GM04504 (cell line): ENCODE data around the gene MAB21L4.

ENCODE experiments used
- DNase-seq: peaks from one replicate; pipeline ENCODE4 v3.0.0-alpha.2; 2012; ENCODE audit warnings: low read depth

Gene MAB21L4

DNA sequence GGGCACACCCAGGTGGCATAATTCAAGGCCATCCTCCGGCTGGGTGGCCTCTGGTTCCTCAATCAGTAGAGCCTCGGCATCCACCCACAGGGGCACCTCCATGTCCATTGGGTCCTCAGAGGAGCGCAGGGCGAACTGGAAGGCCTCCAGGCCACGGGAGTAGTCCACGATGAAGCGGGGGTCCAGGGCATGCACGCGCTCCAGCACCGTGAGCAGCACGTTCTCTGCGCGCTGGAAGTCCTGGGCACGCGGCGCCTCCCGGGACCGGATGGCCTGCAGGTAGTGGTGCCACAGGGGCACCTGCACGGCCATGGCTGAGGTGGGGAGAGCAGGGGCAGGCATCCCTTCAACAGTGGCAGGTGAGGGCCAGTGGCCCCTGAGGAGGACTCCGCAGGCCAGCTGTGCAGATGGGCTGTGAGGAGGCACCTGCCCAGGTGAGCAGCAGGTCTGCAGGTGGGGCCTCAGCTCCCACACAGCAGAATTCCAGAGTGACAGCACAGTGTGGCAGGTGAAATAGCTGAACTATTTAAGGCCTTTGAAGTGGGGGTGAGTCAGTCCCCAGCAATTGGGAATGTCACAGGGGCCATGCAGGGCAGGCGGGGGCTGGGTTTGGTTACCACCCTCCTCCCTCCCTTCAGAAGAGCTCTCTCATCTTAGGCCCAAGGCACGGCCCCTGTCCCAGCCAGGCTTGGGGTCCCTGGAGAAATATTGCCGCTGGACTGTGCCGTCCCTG lies at the start of gene MAB21L4:
Gene MAB21L4, minus strand, starts transcription at position 501 of the 733 bp plus-strand sequence. Its CDS starts 159 bp downstream, at position 342.
- DNase-seq, result no peak

DNA sequence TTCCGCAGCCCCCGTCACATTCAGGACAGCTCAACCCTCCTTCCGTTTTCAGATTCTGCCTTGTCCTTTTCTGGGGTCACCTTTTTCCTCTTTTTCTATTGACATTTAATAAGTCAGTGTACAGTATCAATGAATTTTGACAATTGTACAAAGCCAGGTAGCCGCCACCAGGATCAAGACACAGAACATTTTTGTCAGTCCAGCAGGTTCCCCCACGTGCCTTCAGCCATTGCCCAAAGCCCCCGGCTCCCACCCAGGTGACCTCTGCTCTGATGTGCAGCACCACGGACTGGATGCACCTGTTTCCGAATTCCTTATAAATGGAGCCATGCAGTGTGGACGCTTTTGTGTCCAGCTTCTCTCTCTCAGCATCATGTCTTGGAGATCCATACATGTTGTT lies 40.1 kb upstream of the MAB21L4 start:
- no peak for DNase-seq

DNA sequence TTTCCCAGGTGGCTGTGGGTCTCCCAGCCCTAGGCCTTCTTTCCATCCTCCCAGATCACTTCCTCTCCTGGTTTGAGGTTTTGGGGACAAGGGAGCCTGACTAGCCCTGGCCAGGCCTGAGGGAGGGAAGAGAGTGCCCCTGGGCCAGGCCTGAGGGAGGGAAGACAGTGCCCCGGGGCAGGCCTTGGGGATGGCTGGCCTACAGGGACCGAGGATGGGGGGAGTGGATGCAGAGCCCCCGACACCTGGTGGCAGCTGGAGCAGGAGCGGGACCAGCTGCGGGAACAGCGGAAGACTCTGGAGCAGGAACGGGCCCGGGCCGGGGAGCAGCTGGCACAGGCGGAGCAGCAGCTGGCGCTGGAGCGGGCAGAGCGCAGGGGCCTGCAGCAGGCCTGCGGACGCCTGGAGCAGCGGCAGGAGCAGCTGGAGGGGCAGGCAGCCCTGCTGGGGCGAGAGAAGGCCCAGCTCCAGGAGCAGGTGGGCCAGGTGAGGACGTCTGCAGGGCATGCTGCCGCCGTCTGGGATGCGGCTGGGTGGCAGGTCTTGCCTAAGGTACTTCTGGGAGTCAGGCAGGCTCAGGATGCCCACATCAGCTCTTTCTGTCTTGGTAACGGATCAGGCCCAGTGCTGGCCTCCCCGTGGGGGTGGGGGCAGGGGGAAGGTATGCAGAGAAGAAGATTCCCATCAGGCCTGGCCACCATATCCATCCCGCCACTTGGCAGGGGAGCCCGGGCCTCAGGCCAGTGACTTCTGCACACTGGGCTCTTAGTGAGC lies 39.3 kb upstream of the MAB21L4 start:
- DNase-seq, result no peak

DNA sequence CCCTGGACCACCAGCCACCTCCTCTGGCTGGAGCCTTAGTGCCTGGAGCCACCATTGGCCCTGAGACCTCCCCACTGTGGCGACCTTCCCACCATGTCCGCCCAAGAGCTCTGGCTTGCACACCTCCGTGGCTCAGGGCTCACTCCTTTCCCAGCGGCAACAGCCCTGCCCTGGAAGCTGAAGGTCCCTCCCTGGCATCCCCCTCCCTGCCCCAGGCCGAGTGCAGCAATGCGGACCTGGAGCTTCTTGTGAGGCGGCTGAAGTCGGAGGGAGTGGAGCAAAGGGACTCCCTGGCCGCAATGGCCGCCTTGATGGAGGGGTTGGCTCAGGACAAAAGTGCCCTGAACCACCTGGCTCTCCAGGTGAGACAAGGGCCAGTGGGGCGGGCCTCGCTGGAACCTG lies 38.7 kb upstream of the MAB21L4 start:
- DNase-seq, result no peak

DNA sequence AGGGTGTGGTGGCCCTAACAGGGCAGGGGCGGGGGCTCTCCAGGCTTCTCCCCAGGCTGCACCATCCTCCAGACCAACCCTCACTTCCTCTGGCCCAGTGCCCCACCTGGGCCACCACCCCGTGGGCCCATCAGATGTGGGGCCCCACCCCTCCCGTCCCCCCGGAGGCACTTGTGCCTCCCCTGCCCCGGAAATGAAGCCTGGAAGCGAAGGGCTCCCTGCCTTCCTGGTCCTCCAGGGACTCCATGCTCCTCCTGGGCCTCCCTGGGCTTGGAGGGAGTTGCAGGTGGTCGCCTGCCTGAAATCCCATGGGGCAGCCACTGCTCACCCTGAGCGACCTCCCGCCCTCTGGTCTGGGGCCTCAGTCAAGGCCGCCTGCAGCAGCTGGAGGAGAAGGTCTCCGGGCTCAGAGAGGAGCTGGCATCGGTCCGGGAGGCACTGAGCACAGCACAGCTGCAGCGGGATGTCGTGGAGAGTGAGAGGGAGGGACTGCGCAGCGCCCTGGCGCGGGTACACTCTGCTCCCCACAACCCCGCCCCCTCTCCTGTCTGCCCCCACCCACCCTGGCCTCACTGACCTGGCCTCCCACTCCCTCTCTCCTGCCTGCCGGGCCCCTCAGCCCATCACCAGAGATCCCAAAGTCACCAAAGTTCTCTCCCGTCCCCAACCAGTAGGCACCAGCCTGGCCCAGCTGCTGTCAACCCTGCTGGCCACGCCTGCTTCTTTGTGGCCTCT lies 38.2 kb upstream of the MAB21L4 start:
- no peak for DNase-seq

DNA sequence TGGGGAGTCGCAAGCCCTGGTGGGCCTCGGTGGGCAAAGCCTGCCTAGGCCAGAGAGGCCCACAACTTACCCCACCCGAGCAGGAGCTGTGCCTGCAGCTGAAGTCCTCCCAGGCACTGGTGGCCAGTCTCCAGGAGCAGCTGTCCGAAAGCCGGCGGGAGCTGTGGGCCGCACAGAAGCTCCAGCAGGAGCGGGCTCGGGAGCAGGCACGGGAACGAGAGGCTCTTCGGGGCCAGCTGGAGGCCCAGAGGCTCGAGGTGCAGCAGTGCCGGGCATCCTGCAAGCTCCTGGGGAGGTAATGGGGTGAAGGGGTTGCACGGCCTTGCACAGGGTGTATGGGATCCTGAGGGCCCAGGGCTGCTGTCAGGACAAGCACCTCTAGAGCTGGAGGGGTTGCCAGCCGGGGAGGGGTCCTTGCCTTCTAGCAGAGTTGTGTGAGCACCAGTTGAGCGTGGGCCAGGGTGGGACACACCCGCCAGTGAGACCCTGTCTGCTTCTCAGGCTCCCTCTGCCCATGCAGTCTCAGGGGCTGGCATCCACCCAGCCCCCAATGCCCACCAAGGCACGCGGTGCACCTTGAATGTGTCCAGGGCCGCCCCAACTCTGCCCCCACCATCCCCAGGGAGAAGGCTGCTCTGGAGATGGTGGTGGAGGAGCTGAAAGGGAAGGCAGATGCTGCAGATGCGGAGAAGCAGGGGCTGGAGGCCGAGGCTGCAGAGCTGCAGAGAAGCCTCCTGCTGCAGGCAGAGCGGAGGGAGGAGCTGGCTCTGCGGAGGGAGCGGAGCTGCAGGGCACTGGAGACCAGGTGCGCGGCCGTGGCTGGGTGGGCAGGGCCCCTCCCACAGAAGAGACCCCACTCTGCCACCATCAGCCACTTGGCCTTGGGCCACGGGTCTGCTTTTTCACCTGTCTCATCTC lies 37.4 kb upstream of the MAB21L4 start:
- no peak for DNase-seq

DNA sequence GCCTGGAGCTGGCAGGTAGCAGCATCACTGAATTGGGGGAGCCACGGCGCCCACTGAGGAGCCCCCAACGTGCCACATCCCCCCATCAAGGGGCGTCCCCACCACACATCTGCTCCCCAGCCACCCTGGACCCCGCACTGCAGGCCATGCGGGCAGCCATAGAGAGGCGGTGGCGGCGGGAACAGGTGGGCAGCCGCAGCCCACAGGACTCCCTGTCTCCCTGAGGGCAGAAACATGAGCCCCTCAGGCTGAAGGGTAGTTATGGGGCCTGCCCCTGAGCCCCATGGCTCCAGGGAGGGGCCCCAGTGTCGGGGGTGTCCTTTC lies 36.7 kb upstream of the MAB21L4 start:
- DNase-seq, result no peak

DNA sequence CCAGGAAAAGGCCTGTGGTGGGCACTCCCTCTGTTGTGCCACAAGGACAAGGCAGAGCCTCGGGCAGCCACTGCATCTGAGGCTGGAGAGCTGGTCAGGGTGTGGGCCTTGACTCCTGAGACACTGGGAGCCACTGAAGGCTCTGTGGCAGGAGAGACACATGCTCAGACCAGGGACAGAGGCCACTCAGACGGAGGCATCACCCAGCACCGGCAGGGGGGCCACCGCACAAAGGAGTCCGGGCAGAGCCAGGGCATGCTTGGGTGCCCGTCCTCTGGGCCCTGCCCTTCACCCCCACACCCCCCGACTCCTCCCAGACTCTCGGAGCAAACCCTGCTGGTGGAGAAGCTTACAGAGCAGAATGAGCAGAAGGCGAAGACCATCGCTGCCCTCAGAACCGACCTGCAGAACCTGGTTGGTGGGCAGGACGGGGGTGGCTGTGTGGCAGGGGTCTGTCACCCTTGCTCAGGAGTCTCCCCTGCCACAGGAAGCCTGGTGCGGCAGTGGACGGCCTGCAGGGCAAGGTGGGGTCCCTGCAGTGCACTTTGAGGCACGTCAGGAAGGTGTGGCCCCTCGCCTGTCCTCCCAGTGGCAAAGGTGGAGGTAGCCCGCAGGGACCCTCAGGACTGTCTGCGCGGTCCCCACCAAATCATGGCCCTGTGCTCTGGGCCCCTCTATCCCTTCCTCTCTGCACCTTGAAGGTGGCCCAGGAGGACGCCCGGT lies 36.2 kb upstream of the MAB21L4 start:
- no peak for DNase-seq

DNA sequence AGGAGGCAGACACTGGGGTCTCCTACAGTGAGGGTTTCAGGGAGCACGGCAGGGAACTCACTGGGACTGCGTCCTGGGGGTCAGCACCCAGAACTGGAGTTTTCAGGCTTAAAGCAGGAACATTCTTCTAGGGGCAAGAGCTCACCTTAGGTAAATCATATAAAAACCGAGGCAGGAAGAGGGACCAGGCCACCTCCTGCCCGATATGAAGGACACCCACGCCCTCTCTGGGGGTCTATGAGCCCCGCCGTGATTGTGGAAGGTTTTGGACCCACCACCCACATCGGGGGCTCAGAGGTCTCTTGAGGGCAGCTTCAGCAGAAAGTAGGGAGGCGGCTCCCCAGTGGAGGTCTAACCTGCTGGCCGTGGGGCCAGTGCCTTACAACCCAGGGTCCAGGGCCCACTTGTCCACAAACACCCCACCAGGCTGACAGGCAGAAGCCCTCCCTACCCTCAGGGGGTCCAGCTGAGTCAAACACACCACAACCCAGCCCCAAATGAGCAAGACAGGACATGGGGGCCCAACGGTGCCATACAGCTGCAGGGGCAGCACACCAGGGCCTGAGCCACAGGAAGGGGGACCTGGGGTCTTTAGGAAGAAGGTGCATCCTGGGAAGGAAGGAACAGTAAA lies 35.5 kb upstream of the MAB21L4 start:
- no peak for DNase-seq

DNA sequence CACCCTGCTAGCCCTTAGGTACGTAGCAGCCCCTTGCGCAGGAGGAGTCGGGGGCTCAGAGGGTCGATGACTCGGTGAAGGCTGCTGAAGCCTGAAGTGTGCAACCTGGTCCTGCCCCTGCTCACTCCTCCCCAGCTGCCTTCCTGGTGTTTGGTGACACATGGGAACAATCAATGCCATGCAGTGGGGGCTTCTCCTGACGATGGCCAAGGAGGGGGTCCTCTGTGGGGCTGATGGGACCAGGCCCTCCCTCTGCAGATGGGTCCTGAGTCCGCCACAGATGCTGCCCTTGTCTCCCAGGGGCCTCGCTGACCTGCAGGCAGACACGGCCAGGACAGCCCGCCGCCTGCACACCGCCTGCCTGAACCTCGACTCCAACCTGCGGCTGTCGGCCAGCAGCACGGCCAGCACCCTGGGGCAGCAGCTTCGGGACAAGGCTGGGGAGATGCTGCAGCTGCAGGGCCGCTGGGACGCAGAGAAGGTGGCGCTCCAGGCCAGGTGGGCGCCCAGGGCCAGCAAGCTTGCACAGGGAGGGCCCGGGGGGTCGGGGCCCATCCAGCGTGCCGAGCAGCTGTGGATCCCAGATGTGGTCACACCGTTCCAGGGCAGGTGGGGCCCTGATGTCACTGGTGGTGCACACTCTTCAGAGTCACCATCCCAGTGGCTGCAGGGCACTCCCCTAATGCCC lies 34.8 kb upstream of the MAB21L4 start:
- DNase-seq, result no peak

DNA sequence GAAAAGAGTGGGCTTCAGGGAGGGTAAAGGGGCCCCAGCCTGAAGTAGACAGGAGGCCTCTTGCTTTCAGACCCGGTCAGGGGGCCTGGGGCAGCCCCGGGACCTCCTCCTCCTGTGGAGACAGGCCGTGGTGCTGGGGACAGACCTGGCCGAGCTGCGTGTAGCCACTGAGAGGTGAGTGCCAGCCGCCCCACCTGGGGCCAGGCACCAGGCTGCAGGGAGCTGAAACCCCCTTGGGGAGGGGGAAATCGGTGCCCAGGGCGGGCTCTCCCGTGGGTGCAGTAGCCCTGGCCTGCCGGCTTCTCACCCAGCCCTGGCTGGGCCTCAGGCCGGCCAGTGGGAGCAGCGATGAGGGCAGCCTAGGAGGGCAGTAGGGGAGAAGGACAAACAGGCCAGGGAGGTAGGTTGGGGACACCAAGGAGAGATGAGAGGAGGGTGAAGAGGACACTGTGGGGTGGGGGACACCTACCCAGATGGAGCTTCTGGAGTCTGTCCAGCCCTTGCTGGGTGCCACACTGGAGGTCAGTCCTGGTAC lies 34.2 kb upstream of the MAB21L4 start:
- DNase-seq, result no peak

DNA sequence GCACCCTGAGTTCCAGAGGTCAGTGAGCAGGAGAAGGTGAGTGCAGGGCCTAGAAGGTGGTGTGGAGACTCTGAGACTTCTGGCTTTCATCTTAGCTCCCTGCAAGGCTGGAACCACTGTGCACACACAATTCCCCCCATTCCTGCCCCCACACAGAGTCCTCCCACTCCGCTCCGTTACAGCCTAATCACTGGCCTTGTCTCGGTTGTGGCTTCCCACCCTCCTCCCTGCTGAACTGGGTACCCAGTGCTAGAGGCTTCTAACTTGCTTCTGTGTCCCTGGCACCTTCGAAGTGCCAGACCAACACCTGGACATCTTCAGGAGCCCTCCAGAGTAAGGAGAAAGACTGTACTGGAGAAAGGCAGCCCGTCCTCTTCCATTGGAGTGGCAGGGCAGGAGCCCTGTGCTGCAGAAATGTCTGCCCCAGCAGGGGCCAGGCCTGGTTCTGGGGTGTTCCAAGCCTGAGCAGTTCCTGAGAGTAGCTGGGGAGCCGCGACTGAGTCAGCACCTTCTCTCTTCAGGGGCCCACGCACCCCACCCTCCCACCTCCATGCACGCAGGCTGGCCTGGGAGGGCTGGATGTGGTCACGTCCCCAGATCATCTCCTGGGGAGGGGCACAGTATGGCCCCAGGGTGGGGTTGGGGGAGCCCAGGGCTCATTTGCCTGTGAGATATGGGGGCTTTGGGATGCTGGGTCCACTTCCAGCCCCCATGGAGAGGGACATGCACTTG lies 33.6 kb upstream of the MAB21L4 start:
- no peak for DNase-seq

DNA sequence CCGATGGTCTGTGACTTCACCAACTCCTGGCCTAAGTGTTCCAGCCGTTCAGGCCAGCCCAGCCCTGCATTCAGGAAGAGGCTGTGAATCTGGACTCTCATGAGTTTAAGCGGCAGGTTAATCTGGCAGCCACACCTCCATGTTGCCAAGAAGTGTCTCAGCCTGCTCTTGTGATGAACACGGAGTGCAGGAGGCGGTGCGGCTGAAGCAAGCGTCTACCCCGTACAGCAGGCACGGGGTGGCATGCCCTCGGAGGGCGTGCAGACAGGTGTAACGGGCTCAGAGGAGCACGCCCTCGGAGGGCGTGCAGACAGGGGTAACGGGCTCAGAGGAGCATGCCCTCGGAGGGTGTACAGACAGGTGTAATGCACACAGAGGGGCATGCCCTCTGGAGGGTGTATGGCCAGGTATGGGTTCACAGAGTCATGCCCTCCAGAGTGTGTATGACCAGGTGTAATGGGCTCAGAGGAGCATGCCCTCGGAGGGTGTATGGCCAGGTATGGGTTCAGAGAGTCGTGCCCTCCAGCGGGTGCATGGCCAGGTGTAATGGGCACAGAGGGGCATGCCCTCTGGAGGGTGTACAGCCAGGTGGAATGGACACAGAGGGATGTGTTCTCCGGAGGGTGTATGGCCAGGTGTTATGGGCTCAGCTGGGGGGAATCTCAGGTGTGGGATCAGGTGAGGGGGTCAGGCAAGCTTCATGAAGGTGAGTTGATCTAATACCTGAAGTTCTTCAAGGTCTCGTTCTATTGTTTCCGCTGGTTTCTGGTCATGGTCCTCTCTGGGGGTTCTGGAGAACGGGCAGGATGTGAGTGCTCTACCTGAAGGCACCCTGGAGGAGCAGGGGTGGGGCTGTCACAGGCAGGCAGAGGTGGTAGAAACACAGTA lies 32.8 kb upstream of the MAB21L4 start:
- no peak for DNase-seq

DNA sequence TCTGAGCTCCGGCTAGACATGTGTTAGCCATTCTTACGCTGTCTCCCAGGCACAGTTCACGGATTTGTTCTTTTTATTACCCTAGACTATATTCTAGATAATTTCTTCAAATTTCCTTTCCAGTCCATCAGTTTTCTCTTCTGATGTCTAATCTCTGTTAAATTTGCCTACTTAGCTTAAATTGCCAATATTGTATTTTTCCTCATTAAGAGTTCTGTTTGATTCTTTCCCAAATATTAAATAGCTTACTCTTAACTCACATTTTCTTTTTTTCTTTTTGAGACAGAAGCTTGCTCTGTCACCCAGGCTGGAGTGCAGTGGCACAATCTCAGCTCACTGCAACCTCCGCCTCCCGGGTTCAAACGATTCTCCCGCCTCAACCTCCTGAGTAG lies 31.4 kb upstream of the MAB21L4 start:
- DNase-seq, result no peak

DNA sequence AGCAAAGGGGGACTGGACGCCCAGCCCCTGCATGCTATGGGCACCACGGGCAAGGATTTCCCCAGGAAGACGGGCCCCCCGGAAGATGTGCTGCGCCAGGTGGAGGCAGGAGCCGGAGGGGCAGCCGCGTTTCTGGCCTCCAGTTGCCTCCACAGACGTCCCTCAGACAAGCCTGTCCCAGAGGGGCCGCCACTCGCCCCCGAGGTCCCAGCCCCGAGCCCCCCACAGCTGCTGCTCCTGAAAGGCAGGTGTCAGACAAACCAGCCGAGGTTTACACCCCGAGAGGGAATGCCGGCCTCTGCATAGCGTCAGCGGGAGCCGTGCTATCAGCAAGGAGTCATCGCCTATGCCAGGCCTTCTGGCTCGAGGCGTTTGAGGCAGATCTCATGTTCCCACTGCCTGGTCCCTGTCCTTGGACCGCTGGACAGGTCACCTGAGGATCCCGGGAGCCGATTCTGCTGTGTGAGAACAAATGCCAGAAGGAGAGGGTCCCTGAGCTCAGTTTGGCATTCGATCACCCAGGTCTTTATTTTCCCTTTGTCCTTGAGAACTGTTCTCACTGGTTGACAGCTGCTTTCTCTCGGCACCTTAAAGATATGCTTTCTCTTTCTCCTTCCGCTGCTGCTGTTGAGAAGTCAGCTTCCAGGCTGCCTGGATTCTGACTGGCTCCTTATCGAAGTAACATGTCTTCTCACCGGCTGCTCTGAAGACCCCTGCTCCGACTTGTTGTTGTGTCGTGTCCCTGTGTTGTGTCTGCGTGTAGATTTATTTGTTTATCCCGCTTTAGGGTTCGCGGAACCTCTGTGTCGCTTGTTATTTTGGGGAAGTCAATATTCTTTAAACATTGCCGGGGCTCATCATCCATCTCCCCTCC lies 30.8 kb upstream of the MAB21L4 start:
- DNase-seq, result no peak

DNA sequence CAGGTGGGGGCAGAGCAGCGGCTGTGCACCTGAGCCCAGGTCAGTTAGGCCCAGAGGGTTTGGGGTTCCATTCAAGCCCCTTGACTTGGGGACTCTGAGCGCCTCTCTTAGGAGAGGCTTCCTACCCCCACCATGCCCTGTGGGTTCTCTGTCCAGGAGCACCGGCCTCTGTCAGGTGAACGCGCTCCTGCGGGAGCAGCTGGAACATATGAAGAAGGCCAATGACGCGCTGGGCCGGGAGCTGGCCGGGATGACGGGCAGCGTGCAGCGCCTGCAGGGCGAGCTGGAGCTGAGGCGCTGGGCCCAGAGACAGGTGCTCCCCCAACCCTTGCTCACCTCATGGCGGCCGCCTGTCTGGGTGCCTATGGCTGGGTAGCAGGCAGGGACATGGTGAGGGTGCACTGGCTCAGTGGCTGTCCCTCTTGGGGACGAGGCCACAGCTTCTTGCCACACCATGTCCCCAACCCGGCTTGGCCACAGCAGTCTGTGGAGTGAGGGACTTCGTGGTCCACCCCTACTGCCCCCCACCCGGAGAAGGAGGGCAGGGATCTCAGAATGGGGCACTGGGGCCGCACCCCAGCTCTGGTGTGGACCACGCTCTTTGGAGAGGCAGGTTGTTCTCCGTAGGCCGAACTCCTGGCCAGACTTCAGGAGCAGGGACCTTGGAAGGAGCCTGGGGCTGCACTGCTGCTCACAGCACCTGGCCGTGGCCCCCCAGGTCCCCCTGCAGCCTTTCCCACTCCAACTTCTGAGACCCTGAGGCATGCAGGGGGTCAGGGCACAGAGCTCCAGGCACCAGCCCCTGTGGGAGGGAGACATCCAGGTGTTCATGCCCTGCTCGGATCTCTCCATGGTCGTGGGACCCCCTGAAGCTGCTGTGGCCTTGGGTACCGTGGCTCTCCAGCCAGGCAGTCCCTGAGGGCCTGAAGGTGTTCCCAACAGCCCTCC lies 29.9 kb upstream of the MAB21L4 start:
- no peak for DNase-seq
